WTC11 (cell line): ENCODE data around the gene ING1. TPM values are rescaled to one million over a fixed set of nuclear protein-coding genes. Genes with fewer than 3 reads are reported as not detected.

Experiments
- ATAC-seq: fragments of 200-7000 bp; cut with Tn5 transposase; 2 replicates; pipeline ENCODE4 v1.10.0; 2021; ENCODE audit warnings: mild to moderate bottlenecking, moderate library complexity
- CTCF ChIA-PET: fragments of 300-600 bp; sonication (Branson Sonifier 250); formaldehyde crosslinking; loops from one replicate; lab custom pipeline; 2021; ENCODE audit warnings: antibody characterized with exemption; lab: Charles Lee
- POLR2A ChIA-PET: fragments of 350-600 bp; sonication (Branson Sonifier 250); formaldehyde crosslinking; loops from one replicate; lab custom pipeline; 2021; ENCODE audit warnings: antibody characterized with exemption; lab: Charles Lee
- DNase-seq: peaks from one replicate; pipeline ENCODE4 v3.0.0; 2021; ENCODE audit warnings: low spot score
- H3K27ac Mint-ChIP-seq: 2 replicates; pipeline ENCODE4 v1.8.0; 2021; ENCODE audit warnings: mixed read lengths
- H3K27me3 Mint-ChIP-seq: 2 replicates; pipeline ENCODE4 v1.8.0; 2021; ENCODE audit warnings: low read depth, mild to moderate bottlenecking, moderate library complexity, mixed read lengths
- H3K36me3 Mint-ChIP-seq: 2 replicates; pipeline ENCODE4 v1.8.0; 2021; ENCODE audit warnings: mixed read lengths
- H3K4me1 Mint-ChIP-seq: 2 replicates; pipeline ENCODE4 v1.8.0; 2022; ENCODE audit warnings: mixed read lengths
- H3K4me3 Mint-ChIP-seq: 2 replicates; pipeline ENCODE4 v1.8.0; 2021; ENCODE audit warnings: mild to moderate bottlenecking, moderate library complexity, mixed read lengths
- H3K9me3 Mint-ChIP-seq: 2 replicates; pipeline ENCODE4 v1.8.0; 2021; ENCODE audit warnings: mixed read lengths
- ATF1 ChIP-seq: sonication (generic); formaldehyde crosslinking; IDR thresholded peaks from 2 replicates; pipeline ENCODE4 v1.8.1; 2023; ENCODE audit warnings: mild to moderate bottlenecking, moderate library complexity, missing genetic modification reagents
- ETV6 ChIP-seq: sonication (generic); formaldehyde crosslinking; IDR thresholded peaks from 2 replicates; pipeline ENCODE4 v1.8.1; 2022; ENCODE audit warnings: mild to moderate bottlenecking, missing genetic modification reagents
- FOXK1 ChIP-seq: sonication (generic); formaldehyde crosslinking; IDR thresholded peaks from 2 replicates; pipeline ENCODE4 v1.8.0; 2022; ENCODE audit warnings: mild to moderate bottlenecking, moderate library complexity, missing genetic modification reagents
- JAZF1 ChIP-seq: fragments of 250-450 bp; sonication (Bioruptor Pico); IDR thresholded peaks from 2 replicates; pipeline ENCODE4 v1.9.0; 2021; ENCODE audit warnings: moderate library complexity, mild to moderate bottlenecking, inconsistent platforms
- KAT7 ChIP-seq: sonication (generic); formaldehyde crosslinking; IDR thresholded peaks from 2 replicates; pipeline ENCODE4 v1.8.1; 2023; ENCODE audit warnings: missing genetic modification reagents, mild to moderate bottlenecking, borderline replicate concordance
- MYBL2 ChIP-seq: sonication (generic); formaldehyde crosslinking; IDR thresholded peaks from 2 replicates; pipeline ENCODE4 v1.8.1; 2023; ENCODE audit warnings: mild to moderate bottlenecking, moderate library complexity, missing genetic modification reagents
- NFE2L1 ChIP-seq: sonication (generic); formaldehyde crosslinking; IDR thresholded peaks from 2 replicates; pipeline ENCODE4 v1.8.1; 2023; ENCODE audit warnings: missing genetic modification reagents
- SMAD4 ChIP-seq: sonication (generic); formaldehyde crosslinking; IDR thresholded peaks from 2 replicates; pipeline ENCODE4 v1.8.0; 2022; ENCODE audit warnings: mild to moderate bottlenecking, missing genetic modification reagents
- SOX15 ChIP-seq: fragments of 250-450 bp; sonication (Bioruptor Pico); IDR thresholded peaks from 2 replicates; pipeline ENCODE4 v1.9.0; 2021; ENCODE audit warnings: mild to moderate bottlenecking
- SP1 ChIP-seq: sonication (generic); formaldehyde crosslinking; conservative IDR thresholded peaks from 2 replicates; pipeline ENCODE4 v1.8.1; 2022; ENCODE audit warnings: missing genetic modification reagents
- TEAD1 ChIP-seq: sonication (generic); formaldehyde crosslinking; IDR thresholded peaks from 2 replicates; pipeline ENCODE4 v1.8.0; 2022; ENCODE audit warnings: mild to moderate bottlenecking, missing genetic modification reagents
- TP53 ChIP-seq: sonication (generic); formaldehyde crosslinking; IDR thresholded peaks from 2 replicates; pipeline ENCODE4 v1.8.1; 2023; ENCODE audit warnings: mild to moderate bottlenecking, missing genetic modification reagents
- ZNF219 ChIP-seq: sonication (generic); formaldehyde crosslinking; IDR thresholded peaks from 2 replicates; pipeline ENCODE4 v1.8.0; 2023; ENCODE audit warnings: missing genetic modification reagents, mild to moderate bottlenecking, borderline replicate concordance
- ZNF232 ChIP-seq: sonication (generic); formaldehyde crosslinking; IDR thresholded peaks from 2 replicates; pipeline ENCODE4 v1.8.0; 2022; ENCODE audit warnings: mild to moderate bottlenecking, missing genetic modification reagents
- ZNF416 ChIP-seq: fragments of 250-450 bp; sonication (Bioruptor Pico); IDR thresholded peaks from 2 replicates; pipeline ENCODE4 v1.9.0; 2021; ENCODE audit warnings: mild to moderate bottlenecking, inconsistent platforms
- total RNA-seq: library from RNA; stranded (reverse); gene quantifications from 3 replicates; pipeline ENCODE4 v1.2.3, GENCODE V29; 2021
- TF ChIP-seq, protein P1 (sequence below): sonication (generic); formaldehyde crosslinking; IDR thresholded peaks from 2 replicates; pipeline ENCODE4 v1.8.0; 2022; ENCODE audit warnings: mild to moderate bottlenecking, missing genetic modification reagents
- TF ChIP-seq, protein P2 (sequence below): sonication (generic); formaldehyde crosslinking; IDR thresholded peaks from 2 replicates; pipeline ENCODE4 v1.8.0; 2022; ENCODE audit warnings: mild to moderate bottlenecking, missing genetic modification reagents
- TF ChIP-seq, protein P3 (sequence below): fragments of 250-450 bp; sonication (Bioruptor Pico); IDR thresholded peaks from 2 replicates; pipeline ENCODE4 v1.9.0; 2021; ENCODE audit warnings: moderate library complexity, mild to moderate bottlenecking, inconsistent platforms, borderline replicate concordance
- TF ChIP-seq, protein P4 (sequence below): sonication (generic); formaldehyde crosslinking; IDR thresholded peaks from 2 replicates; pipeline ENCODE4 v1.8.0; 2022; ENCODE audit warnings: mild to moderate bottlenecking, missing genetic modification reagents
- TF ChIP-seq, protein P5 (sequence below): fragments of 250-450 bp; sonication (Bioruptor Pico); IDR thresholded peaks from 2 replicates; pipeline ENCODE4 v1.8.0; 2021; ENCODE audit warnings: mild to moderate bottlenecking
- TF ChIP-seq, protein P6 (sequence below): fragments of 250-450 bp; sonication (Bioruptor Pico); IDR thresholded peaks from 2 replicates; pipeline ENCODE4 v1.9.0; 2021; ENCODE audit warnings: mild to moderate bottlenecking
- TF ChIP-seq, protein P7 (sequence below): sonication (generic); formaldehyde crosslinking; IDR thresholded peaks from 2 replicates; pipeline ENCODE4 v1.8.0; 2022; ENCODE audit warnings: missing genetic modification reagents
- TF ChIP-seq, protein P8 (sequence below): sonication (generic); formaldehyde crosslinking; conservative IDR thresholded peaks from 2 replicates; pipeline ENCODE4 v1.8.1; 2023; ENCODE audit warnings: mild to moderate bottlenecking, low read depth, missing genetic modification reagents, moderate library complexity

Gene ING1
- total RNA-seq, 1 experiment from 2014 or later: 26.2 TPM

DNA sequence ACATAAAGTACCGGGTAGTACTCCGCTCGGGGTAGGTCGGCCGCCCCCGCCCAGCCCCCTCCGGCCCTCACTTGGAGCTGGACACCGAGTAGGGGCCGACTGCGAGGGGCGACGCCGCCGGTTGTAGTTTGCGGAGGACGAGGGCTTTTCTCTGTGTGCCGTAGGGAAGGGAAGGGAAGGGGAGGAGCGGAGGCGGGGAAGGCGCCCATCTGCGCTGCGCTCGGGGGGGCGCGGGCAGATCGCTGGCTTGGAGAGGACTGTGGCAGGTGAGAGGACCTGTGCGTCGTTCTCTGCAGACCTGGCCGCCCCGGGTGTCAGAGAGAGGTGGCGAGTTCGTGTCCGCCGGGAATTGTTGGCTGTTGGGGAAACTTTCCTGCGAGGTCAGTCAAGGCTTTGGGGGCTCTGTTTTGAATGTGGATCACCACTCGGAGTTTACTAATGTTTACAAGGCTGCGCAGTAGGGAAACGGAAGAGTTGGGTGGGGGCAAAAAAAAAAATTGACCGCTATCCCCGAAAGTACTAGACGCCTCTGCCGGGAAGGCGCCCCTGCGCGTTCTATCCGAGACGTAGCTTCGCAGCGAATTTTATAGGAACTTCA lies 1.4 kb downstream of the ING1 start (continued):
- TF ChIP-seq SP1 (CRISPR knock-in tag) (peak; percentile 68), ATF1 (CRISPR knock-in tag) (no peak), MYBL2 (peak; percentile 26; the same call in 1 of the 2 replicates), ZNF232 (no peak), ZNF219 (CRISPR knock-in tag) (no peak), SOX15 (CRISPR knock-in tag) (0 out of 2 replicates have a peak, but pooled peaks have one; percentile 10), NFE2L1 (peak; percentile 65), ETV6 (CRISPR knock-in tag) (peak; percentile 81)
- TF ChIP-seq, protein P1, sequence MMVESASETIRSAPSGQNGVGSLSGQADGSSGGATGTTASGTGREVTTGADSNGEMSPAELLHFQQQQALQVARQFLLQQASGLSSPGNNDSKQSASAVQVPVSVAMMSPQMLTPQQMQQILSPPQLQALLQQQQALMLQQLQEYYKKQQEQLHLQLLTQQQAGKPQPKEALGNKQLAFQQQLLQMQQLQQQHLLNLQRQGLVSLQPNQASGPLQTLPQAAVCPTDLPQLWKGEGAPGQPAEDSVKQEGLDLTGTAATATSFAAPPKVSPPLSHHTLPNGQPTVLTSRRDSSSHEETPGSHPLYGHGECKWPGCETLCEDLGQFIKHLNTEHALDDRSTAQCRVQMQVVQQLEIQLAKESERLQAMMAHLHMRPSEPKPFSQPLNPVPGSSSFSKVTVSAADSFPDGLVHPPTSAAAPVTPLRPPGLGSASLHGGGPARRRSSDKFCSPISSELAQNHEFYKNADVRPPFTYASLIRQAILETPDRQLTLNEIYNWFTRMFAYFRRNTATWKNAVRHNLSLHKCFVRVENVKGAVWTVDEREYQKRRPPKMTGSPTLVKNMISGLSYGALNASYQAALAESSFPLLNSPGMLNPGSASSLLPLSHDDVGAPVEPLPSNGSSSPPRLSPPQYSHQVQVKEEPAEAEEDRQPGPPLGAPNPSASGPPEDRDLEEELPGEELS (CRISPR knock-in tag): 0 out of 2 replicates have a peak, but pooled peaks have one; percentile 51
- TF ChIP-seq, protein P2, sequence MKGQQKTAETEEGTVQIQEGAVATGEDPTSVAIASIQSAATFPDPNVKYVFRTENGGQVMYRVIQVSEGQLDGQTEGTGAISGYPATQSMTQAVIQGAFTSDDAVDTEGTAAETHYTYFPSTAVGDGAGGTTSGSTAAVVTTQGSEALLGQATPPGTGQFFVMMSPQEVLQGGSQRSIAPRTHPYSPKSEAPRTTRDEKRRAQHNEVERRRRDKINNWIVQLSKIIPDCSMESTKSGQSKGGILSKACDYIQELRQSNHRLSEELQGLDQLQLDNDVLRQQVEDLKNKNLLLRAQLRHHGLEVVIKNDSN (CRISPR knock-in tag): peak; percentile 44
- TF ChIP-seq, protein P3, sequence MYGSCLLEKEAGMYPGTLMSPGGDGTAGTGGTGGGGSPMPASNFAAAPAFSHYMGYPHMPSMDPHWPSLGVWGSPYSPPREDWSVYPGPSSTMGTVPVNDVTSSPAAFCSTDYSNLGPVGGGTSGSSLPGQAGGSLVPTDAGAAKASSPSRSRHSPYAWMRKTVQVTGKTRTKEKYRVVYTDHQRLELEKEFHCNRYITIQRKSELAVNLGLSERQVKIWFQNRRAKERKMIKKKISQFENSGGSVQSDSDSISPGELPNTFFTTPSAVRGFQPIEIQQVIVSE (CRISPR knock-in tag): peak; percentile 82; the same call in 1 of the 2 replicates
- TF ChIP-seq, protein P4, sequence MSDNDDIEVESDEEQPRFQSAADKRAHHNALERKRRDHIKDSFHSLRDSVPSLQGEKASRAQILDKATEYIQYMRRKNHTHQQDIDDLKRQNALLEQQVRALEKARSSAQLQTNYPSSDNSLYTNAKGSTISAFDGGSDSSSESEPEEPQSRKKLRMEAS (CRISPR knock-in tag): no peak
- TF ChIP-seq, protein P5, sequence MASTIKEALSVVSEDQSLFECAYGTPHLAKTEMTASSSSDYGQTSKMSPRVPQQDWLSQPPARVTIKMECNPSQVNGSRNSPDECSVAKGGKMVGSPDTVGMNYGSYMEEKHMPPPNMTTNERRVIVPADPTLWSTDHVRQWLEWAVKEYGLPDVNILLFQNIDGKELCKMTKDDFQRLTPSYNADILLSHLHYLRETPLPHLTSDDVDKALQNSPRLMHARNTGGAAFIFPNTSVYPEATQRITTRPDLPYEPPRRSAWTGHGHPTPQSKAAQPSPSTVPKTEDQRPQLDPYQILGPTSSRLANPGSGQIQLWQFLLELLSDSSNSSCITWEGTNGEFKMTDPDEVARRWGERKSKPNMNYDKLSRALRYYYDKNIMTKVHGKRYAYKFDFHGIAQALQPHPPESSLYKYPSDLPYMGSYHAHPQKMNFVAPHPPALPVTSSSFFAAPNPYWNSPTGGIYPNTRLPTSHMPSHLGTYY (CRISPR knock-in tag): 0 out of 2 replicates have a peak, but pooled peaks have one; percentile 62
- TF ChIP-seq, protein P6, sequence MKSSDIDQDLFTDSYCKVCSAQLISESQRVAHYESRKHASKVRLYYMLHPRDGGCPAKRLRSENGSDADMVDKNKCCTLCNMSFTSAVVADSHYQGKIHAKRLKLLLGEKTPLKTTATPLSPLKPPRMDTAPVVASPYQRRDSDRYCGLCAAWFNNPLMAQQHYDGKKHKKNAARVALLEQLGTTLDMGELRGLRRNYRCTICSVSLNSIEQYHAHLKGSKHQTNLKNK: peak; percentile 97

DNA sequence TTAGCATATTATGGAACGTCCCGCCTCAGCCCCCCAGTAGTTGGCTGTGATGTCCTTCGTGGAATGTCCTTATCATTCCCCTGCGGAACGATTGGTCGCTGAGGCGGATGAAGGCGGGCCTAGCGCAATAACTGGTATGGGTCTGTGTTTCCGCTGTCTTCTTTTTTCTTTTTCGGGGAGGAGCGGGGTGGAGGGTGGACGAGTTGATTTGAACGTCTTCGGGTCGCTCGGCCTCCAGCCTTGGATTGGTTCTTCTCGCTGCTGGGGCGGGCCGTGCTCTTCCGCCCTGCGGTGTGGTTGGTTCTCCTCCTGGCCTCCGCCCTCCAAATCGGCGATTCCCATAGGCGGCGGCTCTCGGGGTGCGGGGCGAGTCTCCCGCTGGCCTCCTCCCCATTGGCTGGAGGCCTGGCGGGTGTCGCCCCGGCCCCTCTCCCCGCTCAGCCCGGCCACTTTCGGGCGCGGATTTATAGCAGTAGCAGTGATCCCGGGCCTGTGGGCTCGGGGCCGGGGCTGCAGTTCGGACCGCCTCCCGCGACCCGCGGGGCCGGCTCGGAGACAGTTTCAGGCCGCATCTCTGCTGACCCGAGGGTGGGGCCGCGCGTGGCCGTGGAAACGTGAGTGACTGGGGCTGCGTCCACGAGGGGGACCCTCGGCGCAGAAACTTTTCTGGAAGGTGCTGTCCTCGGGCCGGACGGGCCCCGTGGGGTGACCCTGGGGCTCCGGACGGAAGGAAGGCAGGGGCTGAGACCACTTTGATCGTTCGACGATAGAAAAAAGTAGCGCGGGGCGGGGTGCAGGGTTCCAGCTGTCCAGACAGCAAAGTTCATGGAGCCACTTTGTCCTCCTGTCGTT lies 2.1 kb downstream of the ING1 start:
- Mint-ChIP-seq H3K36me3 (peaks cover 13% of the 10 kb centered on the region), H3K27ac (peak overlapping the region; percentile 99), H3K9me3 (no peaks in the 10 kb centered on the region), H3K27me3 (no peaks in the 10 kb centered on the region), H3K4me3 (peak overlapping the region; percentile 96), H3K4me1 (peaks cover 23% of the 10 kb centered on the region)
- ATAC-seq (peak; percentile 71), DNase-seq (peak; percentile 97)
- POLR2A ChIA-PET: interaction anchor here (0.7 to 1.6 kb wide), 9 partner anchors 9 to 450 kb away, joined by 3 to 16 read pairs (median 4); partner anchors contain the start of genes ANKRD10 and CARS2
- CTCF ChIA-PET: interaction anchor here (0.5 to 1.2 kb wide), 4 partner anchors 32 to 97 kb away, joined by 3 to 4 read pairs (median 4); no protein-coding TSS in a partner anchor
- TF ChIP-seq, protein P7, sequence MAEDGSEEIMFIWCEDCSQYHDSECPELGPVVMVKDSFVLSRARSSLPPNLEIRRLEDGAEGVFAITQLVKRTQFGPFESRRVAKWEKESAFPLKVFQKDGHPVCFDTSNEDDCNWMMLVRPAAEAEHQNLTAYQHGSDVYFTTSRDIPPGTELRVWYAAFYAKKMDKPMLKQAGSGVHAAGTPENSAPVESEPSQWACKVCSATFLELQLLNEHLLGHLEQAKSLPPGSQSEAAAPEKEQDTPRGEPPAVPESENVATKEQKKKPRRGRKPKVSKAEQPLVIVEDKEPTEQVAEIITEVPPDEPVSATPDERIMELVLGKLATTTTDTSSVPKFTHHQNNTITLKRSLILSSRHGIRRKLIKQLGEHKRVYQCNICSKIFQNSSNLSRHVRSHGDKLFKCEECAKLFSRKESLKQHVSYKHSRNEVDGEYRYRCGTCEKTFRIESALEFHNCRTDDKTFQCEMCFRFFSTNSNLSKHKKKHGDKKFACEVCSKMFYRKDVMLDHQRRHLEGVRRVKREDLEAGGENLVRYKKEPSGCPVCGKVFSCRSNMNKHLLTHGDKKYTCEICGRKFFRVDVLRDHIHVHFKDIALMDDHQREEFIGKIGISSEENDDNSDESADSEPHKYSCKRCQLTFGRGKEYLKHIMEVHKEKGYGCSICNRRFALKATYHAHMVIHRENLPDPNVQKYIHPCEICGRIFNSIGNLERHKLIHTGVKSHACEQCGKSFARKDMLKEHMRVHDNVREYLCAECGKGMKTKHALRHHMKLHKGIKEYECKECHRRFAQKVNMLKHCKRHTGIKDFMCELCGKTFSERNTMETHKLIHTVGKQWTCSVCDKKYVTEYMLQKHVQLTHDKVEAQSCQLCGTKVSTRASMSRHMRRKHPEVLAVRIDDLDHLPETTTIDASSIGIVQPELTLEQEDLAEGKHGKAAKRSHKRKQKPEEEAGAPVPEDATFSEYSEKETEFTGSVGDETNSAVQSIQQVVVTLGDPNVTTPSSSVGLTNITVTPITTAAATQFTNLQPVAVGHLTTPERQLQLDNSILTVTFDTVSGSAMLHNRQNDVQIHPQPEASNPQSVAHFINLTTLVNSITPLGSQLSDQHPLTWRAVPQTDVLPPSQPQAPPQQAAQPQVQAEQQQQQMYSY (CRISPR knock-in tag): no peak
- TF ChIP-seq JAZF1 (CRISPR knock-in tag) (no peak), TEAD1 (CRISPR knock-in tag) (0 out of 2 replicates have a peak, but pooled peaks have one; percentile 35), TP53 (peak; percentile 74; the same call in 1 of the 2 replicates), SMAD4 (CRISPR knock-in tag) (0 out of 2 replicates have a peak, but pooled peaks have one; percentile 30), FOXK1 (CRISPR knock-in tag) (0 out of 2 replicates have a peak, but pooled peaks have one; percentile 5), KAT7 (CRISPR knock-in tag) (0 out of 2 replicates have a peak, but pooled peaks have one; percentile 39), ZNF416 (CRISPR knock-in tag) (peak; percentile 49; the same call in 1 of the 2 replicates)
- TF ChIP-seq, protein P8, sequence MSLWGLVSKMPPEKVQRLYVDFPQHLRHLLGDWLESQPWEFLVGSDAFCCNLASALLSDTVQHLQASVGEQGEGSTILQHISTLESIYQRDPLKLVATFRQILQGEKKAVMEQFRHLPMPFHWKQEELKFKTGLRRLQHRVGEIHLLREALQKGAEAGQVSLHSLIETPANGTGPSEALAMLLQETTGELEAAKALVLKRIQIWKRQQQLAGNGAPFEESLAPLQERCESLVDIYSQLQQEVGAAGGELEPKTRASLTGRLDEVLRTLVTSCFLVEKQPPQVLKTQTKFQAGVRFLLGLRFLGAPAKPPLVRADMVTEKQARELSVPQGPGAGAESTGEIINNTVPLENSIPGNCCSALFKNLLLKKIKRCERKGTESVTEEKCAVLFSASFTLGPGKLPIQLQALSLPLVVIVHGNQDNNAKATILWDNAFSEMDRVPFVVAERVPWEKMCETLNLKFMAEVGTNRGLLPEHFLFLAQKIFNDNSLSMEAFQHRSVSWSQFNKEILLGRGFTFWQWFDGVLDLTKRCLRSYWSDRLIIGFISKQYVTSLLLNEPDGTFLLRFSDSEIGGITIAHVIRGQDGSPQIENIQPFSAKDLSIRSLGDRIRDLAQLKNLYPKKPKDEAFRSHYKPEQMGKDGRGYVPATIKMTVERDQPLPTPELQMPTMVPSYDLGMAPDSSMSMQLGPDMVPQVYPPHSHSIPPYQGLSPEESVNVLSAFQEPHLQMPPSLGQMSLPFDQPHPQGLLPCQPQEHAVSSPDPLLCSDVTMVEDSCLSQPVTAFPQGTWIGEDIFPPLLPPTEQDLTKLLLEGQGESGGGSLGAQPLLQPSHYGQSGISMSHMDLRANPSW (CRISPR knock-in tag): no peak
